Sciatic nerve (tissue), 2 donors: ENCODE results near the gene IQGAP2. TPM values are rescaled to one million over a fixed set of nuclear protein-coding genes. Genes with fewer than 3 reads are reported as not detected.
"Not testable (repeated sequence)": the region's sequence is repeated elsewhere in the genome, so short reads cannot be mapped to it uniquely, and the experiment has no call there.

ENCODE experiments used
- ATAC-seq: fragments of 200-7000 bp; cut with Tn5 transposase; one replicate; pipeline ENCODE4 v1.9.1; 2020; ENCODE audit warnings: mild to moderate bottlenecking, moderate library complexity
- DNase-seq: peaks from one replicate; pipeline ENCODE4 v3.0.0-alpha.2; 2020; ENCODE audit warnings: low spot score
- intact Hi-C: fragments of 100-400 bp; cut with DNase I; formaldehyde crosslinking; loops from one replicate; pipeline ENCODE4 v1.14.2; 2022
- total RNA-seq: library from RNA; stranded (reverse); fragmentation: NEBNext Ultra II Directional; extraction: Animal tissue kit (Norgen Biotek cat#: 25700); gene quantifications from one replicate; pipeline ENCODE4 v1.2.1, GENCODE V29; 2021
- donor health status: DM: no; HTN: no; CAD: no.
- donor health status: DM: no; HTN: no; CAD: no.

The IQGAP2 gene
- 57.5 TPM for total RNA-seq

- ATAC-seq (peak; percentile 87), DNase-seq (peak; percentile 84)
- intact Hi-C loops: loop anchor here (10.0 kb wide), 1 partner anchor 142 kb away; no protein-coding TSS in a partner anchor
Measured at GRCh38 chr5:76402886-76403765, at the start of gene IQGAP2. Gene IQGAP2, plus strand, starts transcription at chr5:76403285. Its CDS starts 261 bp downstream, at chr5:76403546.

- ATAC-seq (no peak), DNase-seq (no peak)
- intact Hi-C loops: no loop called here
Measured at GRCh38 chr5:76356887-76357286, 46.2 kb upstream of the IQGAP2 start.

GRCh38 chr5:76363352-76364225, 39.5 kb upstream of the IQGAP2 start:
- DNase-seq (no peak), ATAC-seq (no peak)
- intact Hi-C loops: no loop called here

DNA sequence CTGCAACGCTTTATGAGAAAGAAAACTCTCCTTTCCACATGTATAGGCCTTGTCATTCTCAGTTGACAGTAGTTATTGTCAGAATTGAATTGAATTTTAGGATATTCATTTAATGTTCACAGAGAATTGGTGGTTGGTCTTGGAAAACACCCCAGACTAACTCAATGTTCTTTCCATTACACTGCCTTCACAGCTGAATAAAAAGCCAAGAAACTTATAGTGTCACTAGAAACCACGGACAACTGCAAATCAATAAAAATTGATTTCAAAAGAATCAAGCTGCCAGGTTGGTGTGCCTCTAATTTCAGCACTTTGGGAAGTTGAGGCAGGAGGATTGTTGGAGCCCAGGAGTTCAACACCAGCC, 38.9 kb upstream of the IQGAP2 start:
- DNase-seq: no peak
- intact Hi-C loops: no loop called here
- ATAC-seq: no peak

- DNase-seq (no peak), ATAC-seq (no peak)
- intact Hi-C loops: no loop called here
Measured at GRCh38 chr5:76365561-76365960, 37.5 kb upstream of the IQGAP2 start.

- ATAC-seq (no peak), DNase-seq (no peak)
- intact Hi-C loops: no loop called here
Measured at GRCh38 chr5:76366596-76366995, 36.5 kb upstream of the IQGAP2 start.

DNA sequence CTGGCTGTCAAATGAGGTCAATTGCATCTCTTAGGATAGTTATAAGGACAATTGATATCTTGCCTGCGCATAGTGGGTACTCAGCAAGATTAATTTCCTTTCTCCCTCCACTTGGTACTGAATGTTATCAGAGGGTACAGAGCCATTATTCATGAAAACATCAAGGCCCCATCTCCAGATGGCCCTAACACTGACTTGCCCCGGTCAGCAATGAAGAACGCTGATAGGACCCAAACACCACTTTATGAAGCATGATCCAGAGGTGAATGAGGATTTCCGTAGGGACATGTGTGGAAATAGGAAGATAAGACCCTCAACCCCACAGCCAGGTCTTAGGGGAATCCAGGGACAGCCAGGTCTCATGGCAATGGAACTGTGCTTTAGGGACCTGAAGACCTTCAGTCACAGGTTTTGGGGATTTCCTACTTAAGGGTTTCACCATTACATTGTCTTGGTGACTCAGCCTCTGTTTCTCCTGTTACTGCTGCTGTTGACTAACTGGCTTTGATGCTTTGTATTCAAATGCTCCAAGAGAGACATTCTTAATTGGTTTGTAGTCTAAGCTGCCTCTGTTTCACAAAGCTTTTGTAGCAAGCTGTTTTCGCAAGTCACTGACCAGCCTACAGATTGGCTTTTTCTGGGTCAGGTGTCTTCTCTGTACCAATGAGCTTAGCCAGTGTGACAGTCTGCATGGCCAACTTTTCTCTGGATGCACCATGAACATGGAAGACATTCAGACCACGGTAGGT, 35.3 kb upstream of the IQGAP2 start:
- DNase-seq (no peak), ATAC-seq (no peak)
- intact Hi-C loops: no loop called here

GRCh38 chr5:76368941-76369340, 34.1 kb upstream of the IQGAP2 start:
- ATAC-seq: no peak
- DNase-seq: no peak
- intact Hi-C loops: no loop called here

- DNase-seq, ATAC-seq, intact Hi-C loops: not testable (repeated sequence)
Measured at GRCh38 chr5:76369668-76370067, 33.4 kb upstream of the IQGAP2 start.

DNA sequence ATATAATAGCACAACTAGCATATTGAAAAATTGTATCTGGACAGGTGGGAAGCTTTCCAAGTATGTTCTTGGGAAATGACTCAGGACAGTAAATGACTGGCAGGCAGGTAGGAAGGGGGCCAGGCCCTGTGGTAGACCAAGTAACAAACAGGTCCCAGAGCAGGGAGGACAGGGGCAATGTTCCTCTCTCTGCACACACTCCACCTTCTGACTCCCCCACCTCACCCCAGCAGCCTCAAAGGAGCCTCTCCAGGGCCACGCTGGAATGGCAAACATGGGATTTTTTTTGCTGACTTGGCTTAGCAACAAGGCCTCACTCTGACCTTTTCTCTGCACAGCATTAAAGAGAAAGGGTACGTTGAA, 31.1 kb upstream of the IQGAP2 start:
- intact Hi-C loops: no loop called here
- ATAC-seq (no peak), DNase-seq (no peak)

- intact Hi-C loops: no loop called here
- no peak for DNase-seq
- ATAC-seq: no peak
Measured at GRCh38 chr5:76372323-76373054, 30.6 kb upstream of the IQGAP2 start.

- intact Hi-C loops: no loop called here
Measured at GRCh38 chr5:76376148-76376865, 26.8 kb upstream of the IQGAP2 start.

GRCh38 chr5:76376866-76377230, 26.2 kb upstream of the IQGAP2 start:
- DNase-seq: no peak
- no peak for ATAC-seq
- intact Hi-C loops: no loop called here

More at GRCh38 chr5:76376148-76376865, 26.8 kb upstream of the IQGAP2 start:
- DNase-seq (no peak), ATAC-seq (no peak)

DNA sequence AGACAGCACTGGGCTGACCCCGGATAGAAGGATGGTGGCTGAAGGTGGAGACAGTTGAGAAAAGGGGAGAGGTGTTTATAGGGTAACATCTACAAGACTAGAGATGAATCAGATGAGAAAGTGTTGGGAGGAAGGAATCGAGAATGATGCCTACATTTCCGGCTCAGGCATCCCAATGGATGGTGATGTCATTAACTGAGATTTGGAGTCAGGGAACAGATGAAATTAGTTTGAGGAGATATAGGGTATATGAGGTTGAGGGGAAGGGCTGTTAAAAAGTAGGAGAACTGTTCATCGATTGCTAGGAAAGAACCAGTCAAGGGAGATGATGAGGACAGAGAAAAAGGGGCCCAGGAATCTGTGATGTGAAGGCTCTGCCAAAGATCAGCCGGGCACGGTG, 24.7 kb upstream of the IQGAP2 start:
- intact Hi-C loops: no loop called here
- DNase-seq (no peak), ATAC-seq (no peak)

DNA sequence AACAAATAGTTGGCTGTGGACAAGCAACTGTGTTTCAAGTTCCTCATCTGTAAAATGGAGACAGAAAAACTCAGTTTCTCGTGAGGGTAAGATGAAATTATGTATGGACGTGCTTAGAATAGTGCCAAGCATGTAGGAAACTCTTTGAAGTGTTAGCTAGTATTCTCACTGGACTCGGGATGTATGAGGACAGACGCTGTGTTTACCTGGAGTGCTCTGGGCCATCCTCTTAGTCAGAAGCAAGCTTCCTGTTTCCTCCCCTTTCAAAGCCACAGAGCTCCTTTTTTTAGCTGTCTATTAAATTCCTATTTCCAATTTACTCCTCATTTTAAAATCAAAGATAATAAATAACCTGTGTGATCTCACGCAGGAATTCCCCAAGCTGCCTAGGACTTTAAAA, 23.8 kb upstream of the IQGAP2 start:
- intact Hi-C loops: no loop called here
- no peak for ATAC-seq
- DNase-seq: no peak

- intact Hi-C loops: no loop called here
- no peak for DNase-seq
- no peak for ATAC-seq
Measured at GRCh38 chr5:76379855-76380254, 23.2 kb upstream of the IQGAP2 start.

DNA sequence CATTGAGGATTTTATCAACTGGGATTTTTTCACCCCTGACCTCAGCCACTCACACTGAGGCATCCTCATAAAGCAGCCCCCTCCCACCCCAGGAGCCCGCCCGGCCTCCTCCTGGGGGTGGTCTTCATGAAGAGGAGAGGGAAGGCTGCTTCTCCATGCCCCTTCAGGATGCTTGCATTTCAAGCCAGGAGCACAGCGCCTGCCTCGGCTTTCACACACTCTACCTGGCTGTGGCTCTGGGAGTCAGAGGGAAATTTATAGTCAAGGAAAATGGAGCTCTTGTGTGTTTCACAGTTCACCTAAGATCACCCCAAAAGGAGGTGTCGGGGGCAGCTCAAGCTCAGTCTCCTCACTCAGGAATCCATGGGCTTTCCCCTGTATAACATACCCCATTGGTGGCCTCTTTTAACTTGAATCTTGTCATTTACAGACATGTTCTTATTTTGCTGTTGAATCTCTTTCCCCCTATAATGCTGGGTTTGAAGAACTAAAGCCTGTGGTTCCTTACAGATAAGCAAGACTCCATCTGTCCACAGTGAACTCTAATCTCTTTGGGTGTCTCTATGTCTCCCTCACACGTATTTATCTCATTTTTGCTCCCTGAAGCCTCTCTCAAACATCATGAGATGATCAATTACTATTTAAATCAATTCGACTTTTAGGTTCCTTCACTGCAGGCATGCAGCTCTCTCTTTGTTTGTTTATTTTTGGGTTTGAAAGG, 22.6 kb upstream of the IQGAP2 start:
- ATAC-seq: no peak
- no peak for DNase-seq
- intact Hi-C loops: no loop called here
